ENCODE measurements around the gene KIFC1. TPM values are rescaled to one million over a fixed set of nuclear protein-coding genes. Genes with fewer than 3 reads are reported as not detected.

The KIFC1 gene
- total and polyA plus RNA-seq, 9 of the 15 experiments (the other 6 are each of a cell fraction or from before 2014, with no cell fraction given): 1.3 to 95.2 (median 76.9) TPM

DNA sequence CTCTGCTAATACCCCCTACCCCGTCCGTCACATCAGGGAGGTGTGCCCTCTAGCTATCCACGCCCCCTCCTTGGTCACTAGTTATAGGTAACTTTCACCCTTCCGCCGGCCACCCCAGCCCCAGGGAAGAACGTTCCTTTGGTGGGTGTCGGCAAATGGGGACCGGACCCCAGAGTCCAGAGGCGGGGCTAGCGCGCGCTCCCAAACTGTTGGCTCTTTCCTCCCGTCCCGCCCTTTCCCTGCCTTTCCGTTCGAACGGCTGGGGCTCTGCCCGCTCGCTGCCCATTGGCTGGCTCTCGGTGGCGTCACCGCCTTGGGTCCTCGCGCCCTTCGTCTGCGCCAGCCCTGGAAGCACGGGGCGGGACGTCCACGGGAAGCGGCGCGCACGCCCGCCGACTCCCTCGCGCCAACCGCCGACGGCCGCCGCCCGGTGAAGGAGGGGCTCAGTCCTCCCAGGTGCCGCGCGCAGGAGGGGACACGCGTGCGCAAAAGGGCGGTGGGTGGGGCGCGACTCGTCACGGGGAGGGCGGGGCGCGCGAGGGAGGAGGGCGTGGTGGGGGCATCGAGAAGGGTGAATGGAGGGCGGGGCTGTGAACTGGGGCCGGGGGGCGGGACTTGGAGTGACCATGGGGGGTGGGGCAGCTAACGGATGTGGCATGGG lies 18.6 kb downstream of the KIFC1 start (continued):
- TF ChIP-seq FOXJ2 (tag; IDR thresholded peaks at IDR 0.05) (no peak), NUFIP1 (IDR thresholded peaks at IDR 0.05; ENCODE audit: partially characterized antibody) (no peak), JUN (IDR thresholded peaks at IDR 0.05; ENCODE audit: borderline replicate concordance, low read depth, low read length) (peak; percentile 64; the same call in 1 of the 2 replicates), JUN (CRISPR knock-in tag; IDR thresholded peaks at IDR 0.05; ENCODE audit: borderline replicate concordance) (peak; percentile 42; the same call in 1 of the 2 replicates), MYBL2 (IDR thresholded peaks at IDR 0.05; ENCODE audit: low read depth) (peak; percentile 92), MYBL2 (CRISPR knock-in tag; IDR thresholded peaks at IDR 0.05; ENCODE audit: borderline replicate concordance) (no peak), MTF1 (CRISPR knock-in tag; IDR thresholded peaks at IDR 0.05; ENCODE audit: borderline replicate concordance) (no peak), CC2D1A (IDR thresholded peaks at IDR 0.05) (no peak), CBFA2T2 (conservative IDR thresholded peaks at IDR 0.05) (no peak)
- TF ChIP-seq, protein P1, sequence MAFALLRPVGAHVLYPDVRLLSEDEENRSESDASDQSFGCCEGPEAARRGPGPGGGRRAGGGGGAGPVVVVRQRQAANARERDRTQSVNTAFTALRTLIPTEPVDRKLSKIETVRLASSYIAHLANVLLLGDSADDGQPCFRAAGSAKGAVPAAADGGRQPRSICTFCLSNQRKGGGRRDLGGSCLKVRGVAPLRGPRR (CRISPR knock-in tag; IDR thresholded peaks at IDR 0.05): no peak
- TF ChIP-seq, protein P2, sequence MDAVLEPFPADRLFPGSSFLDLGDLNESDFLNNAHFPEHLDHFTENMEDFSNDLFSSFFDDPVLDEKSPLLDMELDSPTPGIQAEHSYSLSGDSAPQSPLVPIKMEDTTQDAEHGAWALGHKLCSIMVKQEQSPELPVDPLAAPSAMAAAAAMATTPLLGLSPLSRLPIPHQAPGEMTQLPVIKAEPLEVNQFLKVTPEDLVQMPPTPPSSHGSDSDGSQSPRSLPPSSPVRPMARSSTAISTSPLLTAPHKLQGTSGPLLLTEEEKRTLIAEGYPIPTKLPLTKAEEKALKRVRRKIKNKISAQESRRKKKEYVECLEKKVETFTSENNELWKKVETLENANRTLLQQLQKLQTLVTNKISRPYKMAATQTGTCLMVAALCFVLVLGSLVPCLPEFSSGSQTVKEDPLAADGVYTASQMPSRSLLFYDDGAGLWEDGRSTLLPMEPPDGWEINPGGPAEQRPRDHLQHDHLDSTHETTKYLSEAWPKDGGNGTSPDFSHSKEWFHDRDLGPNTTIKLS (IDR thresholded peaks at IDR 0.05; ENCODE audit: borderline replicate concordance, low read depth): peak; percentile 64
- TF ChIP-seq, protein P3, sequence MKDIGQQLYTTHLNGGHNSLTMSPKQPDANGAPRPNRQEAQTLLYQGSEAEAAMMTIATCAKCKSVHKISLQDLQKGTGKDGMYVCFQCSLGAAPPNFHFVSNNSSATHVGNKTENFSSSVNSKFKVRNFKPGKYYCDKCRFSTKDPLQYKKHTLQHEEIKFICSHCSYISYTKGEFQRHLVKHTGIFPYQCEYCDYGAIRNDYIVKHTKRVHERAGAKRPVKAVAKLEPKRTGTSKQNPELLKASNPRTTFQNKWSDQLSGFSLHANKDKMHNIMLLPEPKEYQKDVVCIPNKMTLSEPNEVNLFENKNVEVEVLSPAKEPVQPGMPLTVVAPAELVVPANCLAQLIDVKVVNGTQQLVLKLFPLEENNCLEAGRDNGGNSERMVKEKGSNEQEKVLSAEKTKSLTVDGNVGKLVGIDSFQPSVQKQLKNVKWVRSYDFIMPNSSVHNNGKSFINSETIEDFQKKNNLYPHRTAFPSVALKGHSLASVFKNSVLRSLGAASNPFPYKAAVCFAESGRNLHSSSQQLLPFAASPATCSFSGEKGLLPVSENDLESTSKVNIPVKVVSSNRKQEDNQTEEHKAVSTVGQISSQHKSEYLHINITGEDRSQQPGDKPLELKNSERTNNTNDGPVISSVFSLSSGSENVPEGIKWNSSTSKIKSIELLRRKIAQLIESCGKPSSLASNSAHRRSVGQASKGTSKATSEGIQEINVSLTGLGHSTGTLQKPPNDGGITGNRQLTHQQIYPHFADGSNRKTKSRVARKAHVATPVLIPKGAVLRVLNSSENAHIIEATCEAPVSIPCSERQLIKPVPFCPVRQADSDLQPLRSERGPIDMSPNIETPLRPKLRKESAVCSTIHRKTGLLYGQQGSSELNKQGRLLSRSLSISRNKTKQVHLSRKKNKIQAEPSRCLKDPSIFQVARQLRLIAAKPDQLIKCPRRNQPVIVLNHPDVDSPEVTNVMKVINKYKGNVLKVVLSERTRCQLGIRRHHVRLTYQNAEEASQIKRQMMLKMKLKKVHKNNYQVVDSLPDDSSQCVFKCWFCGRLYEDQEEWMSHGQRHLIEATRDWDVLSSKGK (CRISPR knock-in tag; IDR thresholded peaks at IDR 0.05): no peak
